Mucosa of descending colon (tissue), 3 donors: Measurements from ENCODE around the gene PAWR. TPM values are rescaled to one million over a fixed set of nuclear protein-coding genes. Genes with fewer than 3 reads are reported as not detected.
"Not testable (repeated sequence)": the region's sequence is repeated elsewhere in the genome, so short reads cannot be mapped to it uniquely, and the experiment has no call there.

ENCODE experiments used
- ATAC-seq: fragments of 200-7000 bp; cut with Tn5 transposase; one replicate; pipeline ENCODE4 v1.9.1; 2020; ENCODE audit warnings: mild to moderate bottlenecking, moderate library complexity
- DNase-seq, 3 donors: peaks; one replicate each; pipeline ENCODE4 v3.0.0-alpha.2; 2020
- H3K36me3 ChIP-seq: fragments of 200-600 bp; one replicate; pipeline ENCODE4 v1.8.0; 2021; ENCODE audit warnings: low read depth, mild to moderate bottlenecking
- H3K4me1 ChIP-seq: fragments of 200-600 bp; one replicate; pipeline ENCODE4 v1.8.0; 2021; ENCODE audit warnings: low read depth, mild to moderate bottlenecking
- H3K4me3 ChIP-seq: fragments of 200-600 bp; one replicate; pipeline ENCODE4 v1.8.0; 2021; ENCODE audit warnings: mild to moderate bottlenecking
- H3K9me3 ChIP-seq: fragments of 200-600 bp; one replicate; pipeline ENCODE4 v1.8.0; 2021; ENCODE audit warnings: mild to moderate bottlenecking
- CTCF ChIP-seq: fragments of 200-600 bp; IDR thresholded peaks from one replicate; pipeline ENCODE4 v1.8.0; 2022; ENCODE audit warnings: antibody characterized with exemption, mild to moderate bottlenecking
- intact Hi-C, 2 donors: fragments of 100-400 bp; cut with DNase I in 1 of 2; cut with micrococcal nuclease in 1 of 2; formaldehyde crosslinking; loops; one replicate each; pipeline versions ENCODE4 v1.11.0 to v1.11.1; 2022; cut with DNase I, micrococcal nuclease
- total RNA-seq, 3 donors: library from RNA; stranded (reverse); fragmentation: NEBNext Ultra II Directional in 2 of 3; extraction: Animal tissue kit (Norgen Biotek cat#: 25700) in 2 of 3; gene quantifications; one replicate each; pipeline versions ENCODE4 v1.2.1 to v1.2.4, GENCODE V29; 2021 to 2023
- donor health status: DM: no; HTN: no; CAD: no; lungs with moderate emphysema.
- donor health status: DM: no; HTN: no; CAD: no.
- donor health status: DM: no; HTN: yes; CAD: no.

The PAWR gene
- total RNA-seq, 3 donors from 2014 or later: 93.0 to 170 (median 126) TPM

DNA sequence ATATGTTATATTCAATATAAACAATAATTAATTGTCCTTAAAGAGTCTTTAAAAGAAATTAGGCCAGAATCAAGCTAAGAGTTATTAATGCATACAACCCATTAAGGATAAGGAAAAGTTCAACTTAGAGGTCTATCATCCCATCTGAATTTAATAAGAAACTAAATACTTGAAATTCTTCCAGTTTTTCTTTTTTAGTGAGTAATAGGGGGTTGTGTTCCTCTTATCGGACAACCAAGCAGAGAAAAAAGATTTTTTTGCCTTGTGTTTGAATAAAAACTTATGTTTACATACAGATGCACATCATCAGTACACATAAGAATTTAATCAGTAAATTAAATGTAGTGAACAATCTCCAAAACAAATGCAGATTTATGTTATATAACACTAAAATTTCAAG lies 32.5 kb downstream of the PAWR start:
- TF ChIP-seq CTCF: no peak
- no peak for ATAC-seq
- DNase-seq: no peak
- intact Hi-C loops: no loop called here
- Histone ChIP-seq H3K9me3 (no peaks in the 10 kb centered on the region), H3K4me3 (no peak overlapping the region), H3K4me1 (peaks cover 5% of the 10 kb centered on the region), H3K36me3 (no peaks in the 10 kb centered on the region)

GRCh38 chr12:79657136-79657535 lies 33.6 kb downstream of the PAWR start:
- TF ChIP-seq CTCF: no peak
- DNase-seq (no peak), ATAC-seq (no peak)
- peaks cover 5% of the 10 kb centered on the region for H3K4me1 ChIP-seq
- H3K36me3 ChIP-seq: no peaks in the 10 kb centered on the region
- H3K4me3 ChIP-seq: no peak overlapping the region
- no peaks in the 10 kb centered on the region for H3K9me3 ChIP-seq
- intact Hi-C loops: no loop called here

- intact Hi-C loops: no loop called here
- ATAC-seq (no peak), DNase-seq (no peak)
- no peak for TF ChIP-seq CTCF
- Histone ChIP-seq H3K4me1 (peaks cover 1% of the 10 kb centered on the region), H3K36me3 (no peaks in the 10 kb centered on the region), H3K9me3 (no peaks in the 10 kb centered on the region), H3K4me3 (no peak overlapping the region)
Observed at GRCh38 chr12:79655036-79655435, 35.7 kb downstream of the PAWR start.

- ATAC-seq (no peak), DNase-seq (no peak)
- peaks cover 10% of the 10 kb centered on the region for H3K4me1 ChIP-seq
- no peak overlapping the region for H3K4me3 ChIP-seq
- no peaks in the 10 kb centered on the region for H3K9me3 ChIP-seq
- no peaks in the 10 kb centered on the region for H3K36me3 ChIP-seq
- TF ChIP-seq CTCF: no peak
- intact Hi-C loops: no loop called here
Observed at GRCh38 chr12:79652521-79652920, 38.2 kb downstream of the PAWR start.

DNA sequence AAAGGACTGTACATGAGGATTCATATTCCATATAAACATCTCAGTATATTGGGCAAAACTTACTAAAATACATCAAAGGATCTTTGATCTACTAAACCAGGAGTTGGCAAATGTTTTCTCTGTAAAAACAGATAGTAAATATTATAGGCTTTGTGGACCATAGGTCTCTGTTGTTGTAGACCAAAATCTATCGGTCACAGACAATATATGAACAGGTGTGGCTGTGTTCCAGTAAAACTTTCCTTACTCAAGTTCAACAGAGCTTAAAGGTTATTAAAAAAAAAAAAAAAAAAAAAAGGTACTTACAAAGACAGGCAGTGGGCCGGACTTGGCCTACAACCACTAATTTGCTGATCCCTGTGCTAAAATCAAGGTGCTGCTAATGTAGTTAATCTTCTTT lies 40.3 kb downstream of the PAWR start:
- Histone ChIP-seq H3K4me3 (no peak overlapping the region), H3K36me3 (no peaks in the 10 kb centered on the region), H3K4me1 (peaks cover 10% of the 10 kb centered on the region), H3K9me3 (no peaks in the 10 kb centered on the region)
- TF ChIP-seq CTCF: no peak
- peak in 1 of 3 donors; percentile 33 for DNase-seq
- intact Hi-C loops: no loop called here
- ATAC-seq: peak; percentile 76

DNA sequence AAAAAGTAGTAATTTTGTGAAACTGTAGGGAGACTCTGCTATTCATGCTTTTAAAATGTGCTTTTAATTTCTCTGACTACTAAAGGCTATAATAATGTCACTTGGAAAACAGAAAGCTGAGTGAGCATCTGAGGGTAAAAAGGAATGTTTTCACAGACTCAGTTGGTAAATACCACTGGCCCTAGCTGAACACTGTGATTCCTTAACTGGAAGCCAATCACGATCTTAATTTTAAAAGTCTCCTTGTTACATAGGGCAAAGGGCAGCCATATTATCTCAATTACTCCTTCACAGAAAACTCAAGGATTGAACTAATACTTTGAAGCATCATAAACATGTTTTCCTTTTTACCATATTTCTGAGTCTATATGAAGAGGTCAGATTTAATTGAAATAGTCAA lies 41.9 kb downstream of the PAWR start:
- H3K36me3 ChIP-seq: no peaks in the 10 kb centered on the region
- no peak for DNase-seq
- intact Hi-C loops: no loop called here
- ATAC-seq: peak; percentile 41
- peaks cover 12% of the 10 kb centered on the region for H3K4me1 ChIP-seq
- H3K9me3 ChIP-seq: no peaks in the 10 kb centered on the region
- no peak overlapping the region for H3K4me3 ChIP-seq
- TF ChIP-seq CTCF: no peak

DNA sequence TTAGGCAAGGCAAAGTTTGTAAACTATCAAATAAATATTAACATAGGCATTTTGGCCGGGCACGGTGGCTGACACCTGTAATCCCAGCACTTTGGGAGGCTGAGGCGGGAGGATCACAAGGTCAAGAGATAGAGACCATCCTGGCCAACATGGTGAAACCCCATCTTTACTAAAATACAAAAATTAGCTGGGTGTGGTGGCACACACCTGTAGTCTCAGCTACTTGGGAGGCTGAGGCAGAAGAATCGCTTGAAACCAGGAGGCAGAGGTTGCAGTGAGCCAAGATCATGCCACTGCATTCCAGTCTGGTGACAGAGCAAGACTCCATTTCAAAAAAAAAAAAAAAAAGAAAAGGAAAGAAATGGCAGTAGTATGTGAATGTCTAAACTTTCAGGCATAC lies 43.9 kb downstream of the PAWR start:
- intact Hi-C loops, ATAC-seq, H3K36me3 ChIP-seq, H3K4me3 ChIP-seq, H3K9me3 ChIP-seq, DNase-seq: not testable (repeated sequence)
- peaks cover 16% of the 10 kb centered on the region for H3K4me1 ChIP-seq
